Testis (tissue), 2 donors: ENCODE measurements around the gene IL23A.

Source experiments
- POLR2A ChIP-seq: fragments of 450-650 bp; IDR thresholded peaks from one replicate; pipeline ENCODE4 v1.6.1; 2017; ENCODE audit warnings: antibody characterized with exemption, mild to moderate bottlenecking, moderate library complexity
- TF ChIP-seq, protein P1 (sequence below), 3 experiments: fragments of 450-650 bp in 2 of 3; fragments of 200-600 bp in 1 of 3; sonication (generic) in 1 of 3; IDR thresholded peaks; one replicate each; pipeline ENCODE4 v1.5.1; 2016 to 2019; ENCODE audit warnings: antibody characterized with exemption in 3 of 3, mild to moderate bottlenecking in 2 of 3, moderate library complexity in 1 of 3

GRCh38 chr12:56304276-56304675 is 34.4 kb upstream of the IL23A start:
- TF ChIP-seq, protein P1, sequence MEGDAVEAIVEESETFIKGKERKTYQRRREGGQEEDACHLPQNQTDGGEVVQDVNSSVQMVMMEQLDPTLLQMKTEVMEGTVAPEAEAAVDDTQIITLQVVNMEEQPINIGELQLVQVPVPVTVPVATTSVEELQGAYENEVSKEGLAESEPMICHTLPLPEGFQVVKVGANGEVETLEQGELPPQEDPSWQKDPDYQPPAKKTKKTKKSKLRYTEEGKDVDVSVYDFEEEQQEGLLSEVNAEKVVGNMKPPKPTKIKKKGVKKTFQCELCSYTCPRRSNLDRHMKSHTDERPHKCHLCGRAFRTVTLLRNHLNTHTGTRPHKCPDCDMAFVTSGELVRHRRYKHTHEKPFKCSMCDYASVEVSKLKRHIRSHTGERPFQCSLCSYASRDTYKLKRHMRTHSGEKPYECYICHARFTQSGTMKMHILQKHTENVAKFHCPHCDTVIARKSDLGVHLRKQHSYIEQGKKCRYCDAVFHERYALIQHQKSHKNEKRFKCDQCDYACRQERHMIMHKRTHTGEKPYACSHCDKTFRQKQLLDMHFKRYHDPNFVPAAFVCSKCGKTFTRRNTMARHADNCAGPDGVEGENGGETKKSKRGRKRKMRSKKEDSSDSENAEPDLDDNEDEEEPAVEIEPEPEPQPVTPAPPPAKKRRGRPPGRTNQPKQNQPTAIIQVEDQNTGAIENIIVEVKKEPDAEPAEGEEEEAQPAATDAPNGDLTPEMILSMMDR (IDR thresholded peaks at IDR 0.05), result no peak
- TF ChIP-seq POLR2A, result no peak
